Testis (tissue), 3 donors: ENCODE measurements around the gene SPIN1. TPM values are rescaled to one million over a fixed set of nuclear protein-coding genes. Genes with fewer than 3 reads are reported as not detected.

Experiments
- DNase-seq: peaks from one replicate; pipeline ENCODE4 v3.0.0-alpha.2; 2019
- H3K27ac ChIP-seq, 2 donors: fragments of 200-600 bp; sonication (generic); one replicate each; pipeline ENCODE4 v1.5.1; 2019
- H3K27me3 ChIP-seq: fragments of 200-600 bp; sonication (generic); one replicate; pipeline ENCODE4 v1.5.1; 2019
- H3K36me3 ChIP-seq: fragments of 200-600 bp; sonication (generic); one replicate; pipeline ENCODE4 v1.5.1; 2017; ENCODE audit warnings: low read depth; ENCODE audit errors: missing control alignments
- H3K4me1 ChIP-seq: fragments of 200-600 bp; sonication (generic); one replicate; pipeline ENCODE4 v1.5.1; 2019
- H3K4me3 ChIP-seq, 2 donors: fragments of 200-600 bp; sonication (generic); one replicate each; pipeline ENCODE4 v1.5.1; 2017 to 2019
- H3K9me3 ChIP-seq: fragments of 200-600 bp; sonication (generic); one replicate; pipeline ENCODE4 v1.5.1; 2017
- POLR2A ChIP-seq: fragments of 450-650 bp; IDR thresholded peaks from one replicate; pipeline ENCODE4 v1.6.1; 2017; ENCODE audit warnings: antibody characterized with exemption, mild to moderate bottlenecking, moderate library complexity
- WGBS, 2 donors: methylation state at CpG; one replicate each; pipeline ENCODE4 v1.1.5; 2018; 5-methylcytosine and 5-hydroxymethylcytosine counted together
- intact Hi-C: fragments of 100-400 bp; cut with DNase I; formaldehyde crosslinking; loops from one replicate; pipeline ENCODE4 v1.15.1; 2023; ENCODE audit warnings: low total_unique reads
- polyA plus RNA-seq: library from polyadenylated mRNA; stranded (reverse); fragments of 350-450 nt; fragmentation: Illumina TruSeq; extraction: RNeasy Lipid Tissue Mini Kit (QIAGEN cat#74804); gene quantifications from one replicate; pipeline ENCODE4 v1.2.3, GENCODE V29; 2014; ENCODE audit warnings: low read depth, low replicate concordance; ENCODE audit not compliant: insufficient read depth
- total RNA-seq, 2 donors: library from RNA; depleted of rRNA; stranded (reverse); fragments of >200 nt; gene quantifications; one replicate each; pipeline ENCODE4 v1.2.3, GENCODE V29; 2016
- TF ChIP-seq, protein P1 (sequence below), 3 experiments: fragments of 450-650 bp in 2 of 3; fragments of 200-600 bp in 1 of 3; sonication (generic) in 1 of 3; IDR thresholded peaks; one replicate each; pipeline ENCODE4 v1.5.1; 2016 to 2019; ENCODE audit warnings: antibody characterized with exemption in 3 of 3, mild to moderate bottlenecking in 2 of 3, moderate library complexity in 1 of 3

The SPIN1 gene
- total and polyA plus RNA-seq, 3 donors from 2014 or later, result 93.7 to 139 (median 119) TPM

- Histone ChIP-seq H3K27ac (no peak overlapping the region), H3K27me3 (no peaks in the 10 kb centered on the region), H3K4me3 (no peak overlapping the region), H3K36me3 (no peaks in the 10 kb centered on the region), H3K9me3 (no peaks in the 10 kb centered on the region), H3K4me1 (no peaks in the 10 kb centered on the region)
- intact Hi-C loops, result no loop called here
- TF ChIP-seq, protein P1, sequence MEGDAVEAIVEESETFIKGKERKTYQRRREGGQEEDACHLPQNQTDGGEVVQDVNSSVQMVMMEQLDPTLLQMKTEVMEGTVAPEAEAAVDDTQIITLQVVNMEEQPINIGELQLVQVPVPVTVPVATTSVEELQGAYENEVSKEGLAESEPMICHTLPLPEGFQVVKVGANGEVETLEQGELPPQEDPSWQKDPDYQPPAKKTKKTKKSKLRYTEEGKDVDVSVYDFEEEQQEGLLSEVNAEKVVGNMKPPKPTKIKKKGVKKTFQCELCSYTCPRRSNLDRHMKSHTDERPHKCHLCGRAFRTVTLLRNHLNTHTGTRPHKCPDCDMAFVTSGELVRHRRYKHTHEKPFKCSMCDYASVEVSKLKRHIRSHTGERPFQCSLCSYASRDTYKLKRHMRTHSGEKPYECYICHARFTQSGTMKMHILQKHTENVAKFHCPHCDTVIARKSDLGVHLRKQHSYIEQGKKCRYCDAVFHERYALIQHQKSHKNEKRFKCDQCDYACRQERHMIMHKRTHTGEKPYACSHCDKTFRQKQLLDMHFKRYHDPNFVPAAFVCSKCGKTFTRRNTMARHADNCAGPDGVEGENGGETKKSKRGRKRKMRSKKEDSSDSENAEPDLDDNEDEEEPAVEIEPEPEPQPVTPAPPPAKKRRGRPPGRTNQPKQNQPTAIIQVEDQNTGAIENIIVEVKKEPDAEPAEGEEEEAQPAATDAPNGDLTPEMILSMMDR (IDR thresholded peaks at IDR 0.05), result no peak
- TF ChIP-seq POLR2A, result no peak
- no peak for DNase-seq
- WGBS, 2 donors, result 89 to 90% methylated on average over 8 of the region's 8 CpGs
These were observed 136.7 kb downstream of the SPIN1 start for GRCh38 chr9:88524911-88525310.

DNA sequence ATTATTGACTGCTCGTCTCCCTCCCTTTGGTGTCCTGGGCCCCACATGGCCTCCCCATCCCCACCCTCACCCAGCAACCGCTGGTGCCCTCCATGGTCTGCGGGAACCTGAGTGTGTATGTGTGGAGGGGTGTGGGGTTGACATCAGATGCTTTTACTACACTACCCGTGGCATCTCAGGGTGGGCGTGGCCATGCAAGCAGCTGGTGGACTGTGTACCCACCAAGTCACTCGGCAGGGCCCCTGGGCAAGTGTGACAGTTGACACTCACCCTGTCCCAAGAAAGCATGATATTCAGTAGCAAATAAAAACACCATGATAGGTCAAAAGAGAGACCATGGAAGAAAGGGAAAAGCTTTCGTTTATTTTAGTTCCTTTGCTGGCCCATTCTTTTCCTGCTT lies 139.4 kb downstream of the SPIN1 start:
- TF ChIP-seq POLR2A, result no peak
- TF ChIP-seq, protein P1 (IDR thresholded peaks at IDR 0.05), result no peak
- H3K27ac ChIP-seq, result no peak overlapping the region
- H3K27me3 ChIP-seq, result no peaks in the 10 kb centered on the region
- WGBS, 2 donors, result 84 to 90% methylated on average over 7 of the region's 7 CpGs
- DNase-seq, result no peak
- no peak overlapping the region for H3K4me3 ChIP-seq
- no peaks in the 10 kb centered on the region for H3K4me1 ChIP-seq
- H3K36me3 ChIP-seq, result no peaks in the 10 kb centered on the region
- no peaks in the 10 kb centered on the region for H3K9me3 ChIP-seq
- intact Hi-C loops, result no loop called here

Other genes starting within 250 kb of the SPIN1 start
- 10 to 100 TPM in 1 of 2 donors, 1 to 10 TPM in 1; 3.6 to 10.7 TPM for gene SPATA31C2, start 250.0 kb upstream of the SPIN1 start, total RNA-seq
- gene SPATA31C2, start 250.0 kb upstream of the SPIN1 start, polyA plus RNA-seq, result 13.8 TPM
- gene NXNL2, start 146.7 kb downstream of the SPIN1 start, total RNA-seq, result 1 to 10 TPM; 1.5 to 2.8 TPM
- gene NXNL2, start 146.7 kb downstream of the SPIN1 start, polyA plus RNA-seq, result 2.2 TPM